ENCODE data around the gene CHRNA9.

DNA sequence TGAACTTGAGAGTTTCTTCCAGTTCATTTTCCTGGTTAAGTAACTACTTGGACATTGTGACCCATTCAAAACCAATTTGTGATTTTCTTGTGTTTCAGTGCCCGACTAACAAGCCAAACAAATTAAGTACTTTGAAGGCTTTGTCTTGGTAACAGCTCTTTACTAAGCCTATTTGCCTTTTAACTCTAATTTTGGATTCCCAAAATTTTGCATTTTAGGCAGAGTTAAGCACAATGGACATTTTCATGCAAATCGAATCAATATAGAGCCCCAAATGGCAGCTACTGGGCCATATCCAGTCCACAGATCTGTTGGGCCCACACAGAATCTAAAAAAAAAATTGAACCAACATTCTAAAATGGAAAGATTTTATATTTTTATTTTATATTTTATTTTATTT, 31.4 kb upstream of the CHRNA9 start:
- TF ChIP-seq POLR2A (IDR thresholded peaks at IDR 0.05): no peak
- TF ChIP-seq, protein P1, sequence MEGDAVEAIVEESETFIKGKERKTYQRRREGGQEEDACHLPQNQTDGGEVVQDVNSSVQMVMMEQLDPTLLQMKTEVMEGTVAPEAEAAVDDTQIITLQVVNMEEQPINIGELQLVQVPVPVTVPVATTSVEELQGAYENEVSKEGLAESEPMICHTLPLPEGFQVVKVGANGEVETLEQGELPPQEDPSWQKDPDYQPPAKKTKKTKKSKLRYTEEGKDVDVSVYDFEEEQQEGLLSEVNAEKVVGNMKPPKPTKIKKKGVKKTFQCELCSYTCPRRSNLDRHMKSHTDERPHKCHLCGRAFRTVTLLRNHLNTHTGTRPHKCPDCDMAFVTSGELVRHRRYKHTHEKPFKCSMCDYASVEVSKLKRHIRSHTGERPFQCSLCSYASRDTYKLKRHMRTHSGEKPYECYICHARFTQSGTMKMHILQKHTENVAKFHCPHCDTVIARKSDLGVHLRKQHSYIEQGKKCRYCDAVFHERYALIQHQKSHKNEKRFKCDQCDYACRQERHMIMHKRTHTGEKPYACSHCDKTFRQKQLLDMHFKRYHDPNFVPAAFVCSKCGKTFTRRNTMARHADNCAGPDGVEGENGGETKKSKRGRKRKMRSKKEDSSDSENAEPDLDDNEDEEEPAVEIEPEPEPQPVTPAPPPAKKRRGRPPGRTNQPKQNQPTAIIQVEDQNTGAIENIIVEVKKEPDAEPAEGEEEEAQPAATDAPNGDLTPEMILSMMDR (IDR thresholded peaks at IDR 0.05): no peak

All from thyroid gland (tissue), 4 donors.